ENCODE measurements around the gene DUS2. TPM values are rescaled to one million over a fixed set of nuclear protein-coding genes. Genes with fewer than 3 reads are reported as not detected.

Gene DUS2
- total and polyA plus RNA-seq, 9 of the 15 experiments (the other 6 are each of a cell fraction or from before 2014, with no cell fraction given), result 5.8 to 22.5 (median 20.6) TPM

GRCh38 chr16:68084504-68085258 is 61.6 kb downstream of the DUS2 start (continued):
- TF ChIP-seq ZNF436 (CRISPR knock-in tag; IDR thresholded peaks at IDR 0.05) (no peak), ZNF778 (CRISPR knock-in tag; IDR thresholded peaks at IDR 0.05) (no peak), KDM4B (IDR thresholded peaks at IDR 0.05; ENCODE audit: borderline replicate concordance in 2 of 2, low read depth in 1 of 2) (no peak), CLOCK (CRISPR knock-in tag; IDR thresholded peaks at IDR 0.05; ENCODE audit: borderline replicate concordance) (no peak), ARID2 (IDR thresholded peaks at IDR 0.05) (no peak), ZNF280B (CRISPR knock-in tag; IDR thresholded peaks at IDR 0.05) (no peak), SREBF2 (CRISPR knock-in tag; IDR thresholded peaks at IDR 0.05) (no peak), TCF7 (IDR thresholded peaks at IDR 0.05; ENCODE audit: borderline replicate concordance) (no peak; the same call in 1 of the 2 replicates), STAT5A (IDR thresholded peaks at IDR 0.05; ENCODE audit: borderline replicate concordance, low read length) (no peak), ZNF217 (CRISPR knock-in tag; IDR thresholded peaks at IDR 0.05) (no peak), SPI1 (IDR thresholded peaks at IDR 0.05; ENCODE audit: borderline replicate concordance, low read depth, low read length) (peak; percentile 62; the same call in 1 of the 2 replicates), BCLAF1 (IDR thresholded peaks at IDR 0.05; ENCODE audit: borderline replicate concordance in 1 of 2, control insufficient read depth in 1 of 2, low read depth in 2 of 2, low read length in 1 of 2) (no peak), FOSL1 (tag; conservative IDR thresholded peaks at IDR 0.05) (0 out of 2 replicates have a peak, but pooled peaks have one; percentile 28), ZNF589 (CRISPR knock-in tag; IDR thresholded peaks at IDR 0.05; ENCODE audit: low read depth) (peak; percentile 95; the same call in 1 of the 2 replicates)
- TF ChIP-seq, protein P1, sequence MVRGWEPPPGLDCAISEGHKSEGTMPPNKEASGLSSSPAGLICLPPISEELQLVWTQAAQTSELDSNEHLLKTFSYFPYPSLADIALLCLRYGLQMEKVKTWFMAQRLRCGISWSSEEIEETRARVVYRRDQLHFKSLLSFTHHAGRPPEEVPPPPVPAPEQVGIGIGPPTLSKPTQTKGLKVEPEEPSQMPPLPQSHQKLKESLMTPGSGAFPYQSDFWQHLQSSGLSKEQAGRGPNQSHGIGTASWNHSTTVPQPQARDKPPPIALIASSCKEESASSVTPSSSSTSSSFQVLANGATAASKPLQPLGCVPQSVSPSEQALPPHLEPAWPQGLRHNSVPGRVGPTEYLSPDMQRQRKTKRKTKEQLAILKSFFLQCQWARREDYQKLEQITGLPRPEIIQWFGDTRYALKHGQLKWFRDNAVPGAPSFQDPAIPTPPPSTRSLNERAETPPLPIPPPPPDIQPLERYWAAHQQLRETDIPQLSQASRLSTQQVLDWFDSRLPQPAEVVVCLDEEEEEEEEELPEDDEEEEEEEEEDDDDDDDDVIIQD (CRISPR knock-in tag; IDR thresholded peaks at IDR 0.05), result no peak
- TF ChIP-seq, protein P2, sequence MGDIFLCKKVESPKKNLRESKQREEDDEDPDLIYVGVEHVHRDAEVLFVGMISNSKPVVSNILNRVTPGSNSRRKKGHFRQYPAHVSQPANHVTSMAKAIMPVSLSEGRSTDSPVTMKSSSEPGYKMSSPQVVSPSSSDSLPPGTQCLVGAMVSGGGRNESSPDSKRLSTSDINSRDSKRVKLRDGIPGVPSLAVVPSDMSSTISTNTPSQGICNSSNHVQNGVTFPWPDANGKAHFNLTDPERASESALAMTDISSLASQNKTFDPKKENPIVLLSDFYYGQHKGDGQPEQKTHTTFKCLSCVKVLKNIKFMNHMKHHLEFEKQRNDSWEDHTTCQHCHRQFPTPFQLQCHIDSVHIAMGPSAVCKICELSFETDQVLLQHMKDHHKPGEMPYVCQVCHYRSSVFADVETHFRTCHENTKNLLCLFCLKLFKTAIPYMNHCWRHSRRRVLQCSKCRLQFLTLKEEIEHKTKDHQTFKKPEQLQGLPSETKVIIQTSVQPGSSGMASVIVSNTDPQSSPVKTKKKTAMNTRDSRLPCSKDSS (IDR thresholded peaks at IDR 0.05; ENCODE audit: low read depth, partially characterized antibody), result no peak
